Sigmoid colon (tissue), 3 donors: Measurements from ENCODE around the gene DGKH.

Source experiments
- CTCF ChIP-seq, 4 experiments: fragments of 450-650 bp in 3 of 4; fragments of 200-600 bp in 1 of 4; IDR thresholded peaks; one replicate each; pipeline ENCODE4 v1.5.1; 2016 to 2019; ENCODE audit warnings: antibody characterized with exemption in 4 of 4, mild to moderate bottlenecking in 3 of 4, moderate library complexity in 2 of 4
- POLR2A ChIP-seq, 2 donors: fragments of 450-650 bp; IDR thresholded peaks; one replicate each; pipeline ENCODE4 v1.6.1; 2016; ENCODE audit warnings: antibody characterized with exemption in 2 of 2, mild to moderate bottlenecking in 2 of 2, moderate library complexity in 2 of 2

- TF ChIP-seq POLR2A (IDR thresholded peaks at IDR 0.05) (no peak), CTCF (IDR thresholded peaks at IDR 0.05) (no peak)
Measured at GRCh38 chr13:42099962-42100675, 51.7 kb downstream of the DGKH start.
